Ascending aorta (tissue), 2 donors: ENCODE results near the gene SP6. TPM values are rescaled to one million over a fixed set of nuclear protein-coding genes. Genes with fewer than 3 reads are reported as not detected.

Experiments used
- DNase-seq, 2 donors: peaks; one replicate each; pipeline ENCODE4 v3.0.0-alpha.2; 2019; ENCODE audit warnings: low spot score in 2 of 2
- H3K27ac ChIP-seq, 2 donors: fragments of 200-600 bp; sonication (generic); one replicate each; pipeline ENCODE4 v1.5.1; 2016 to 2017; ENCODE audit warnings: mild to moderate bottlenecking in 1 of 2
- H3K27me3 ChIP-seq: fragments of 200-600 bp; sonication (generic); one replicate; pipeline ENCODE4 v1.5.1; 2017
- H3K36me3 ChIP-seq, 2 donors: fragments of 200-600 bp; sonication (generic); one replicate each; pipeline ENCODE4 v1.5.1; 2016
- H3K4me1 ChIP-seq, 2 donors: fragments of 200-600 bp; sonication (generic); one replicate each; pipeline ENCODE4 v1.5.1; 2016 to 2017; ENCODE audit warnings: mild to moderate bottlenecking in 1 of 2
- H3K4me3 ChIP-seq, 2 donors: fragments of 200-600 bp; sonication (generic); one replicate each; pipeline ENCODE4 v1.5.1; 2016 to 2017; ENCODE audit warnings: mild to moderate bottlenecking in 1 of 2
- H3K9me3 ChIP-seq, 2 donors: fragments of 200-600 bp; sonication (generic); one replicate each; pipeline ENCODE4 v1.5.1; 2016
- intact Hi-C: fragments of 100-400 bp; cut with DNase I; formaldehyde crosslinking; loops from one replicate; pipeline ENCODE4 v1.15.1; 2023
- total RNA-seq: library from RNA; depleted of rRNA; stranded (reverse); fragments of >200 nt; gene quantifications from one replicate; pipeline ENCODE4 v1.1.0, GENCODE V29; 2016
- TF ChIP-seq, protein P1 (sequence below), 3 experiments: fragments of 200-600 bp in 2 of 3; fragments of 450-650 bp in 1 of 3; sonication (generic) in 2 of 3; IDR thresholded peaks; one replicate each; pipeline ENCODE4 v1.5.1; 2016 to 2019; ENCODE audit warnings: antibody characterized with exemption in 3 of 3, mild to moderate bottlenecking in 1 of 3, moderate library complexity in 1 of 3

The SP6 gene
- total RNA-seq, 1 donor from 2014 or later = 0.11 TPM

GRCh38 chr17:47813512-47814031 lies 37.4 kb downstream of the SP6 start:
- TF ChIP-seq, protein P1, sequence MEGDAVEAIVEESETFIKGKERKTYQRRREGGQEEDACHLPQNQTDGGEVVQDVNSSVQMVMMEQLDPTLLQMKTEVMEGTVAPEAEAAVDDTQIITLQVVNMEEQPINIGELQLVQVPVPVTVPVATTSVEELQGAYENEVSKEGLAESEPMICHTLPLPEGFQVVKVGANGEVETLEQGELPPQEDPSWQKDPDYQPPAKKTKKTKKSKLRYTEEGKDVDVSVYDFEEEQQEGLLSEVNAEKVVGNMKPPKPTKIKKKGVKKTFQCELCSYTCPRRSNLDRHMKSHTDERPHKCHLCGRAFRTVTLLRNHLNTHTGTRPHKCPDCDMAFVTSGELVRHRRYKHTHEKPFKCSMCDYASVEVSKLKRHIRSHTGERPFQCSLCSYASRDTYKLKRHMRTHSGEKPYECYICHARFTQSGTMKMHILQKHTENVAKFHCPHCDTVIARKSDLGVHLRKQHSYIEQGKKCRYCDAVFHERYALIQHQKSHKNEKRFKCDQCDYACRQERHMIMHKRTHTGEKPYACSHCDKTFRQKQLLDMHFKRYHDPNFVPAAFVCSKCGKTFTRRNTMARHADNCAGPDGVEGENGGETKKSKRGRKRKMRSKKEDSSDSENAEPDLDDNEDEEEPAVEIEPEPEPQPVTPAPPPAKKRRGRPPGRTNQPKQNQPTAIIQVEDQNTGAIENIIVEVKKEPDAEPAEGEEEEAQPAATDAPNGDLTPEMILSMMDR (IDR thresholded peaks at IDR 0.05) = no peak
- Histone ChIP-seq H3K4me3 (no peak overlapping the region), H3K36me3 (peaks cover 43 to 72% of the 10 kb centered on the region in 2 donors), H3K4me1 (peaks cover 0 to 3% of the 10 kb centered on the region in 2 donors), H3K27me3 (no peaks in the 10 kb centered on the region), H3K9me3 (no peaks in the 10 kb centered on the region), H3K27ac (no peak overlapping the region)
- intact Hi-C loops = no loop called here
- peak in 1 of 2 donors; percentile 56 for DNase-seq

- H3K36me3 ChIP-seq = peaks cover 44 to 72% of the 10 kb centered on the region in 2 donors
Measured at GRCh38 chr17:47813077-47813476, 37.9 kb downstream of the SP6 start.

GRCh38 chr17:47812146-47812920 lies 38.6 kb downstream of the SP6 start:
- H3K9me3 ChIP-seq = no peaks in the 10 kb centered on the region
- H3K27ac ChIP-seq = no peak overlapping the region
- peaks cover 0 to 3% of the 10 kb centered on the region in 2 donors for H3K4me1 ChIP-seq
- intact Hi-C loops = no loop called here
- peak in 1 of 2 donors; percentile 41 for DNase-seq
- TF ChIP-seq, protein P1 (IDR thresholded peaks at IDR 0.05) = no peak
- no peak overlapping the region for H3K4me3 ChIP-seq
- H3K36me3 ChIP-seq = peaks cover 42 to 72% of the 10 kb centered on the region in 2 donors
- no peaks in the 10 kb centered on the region for H3K27me3 ChIP-seq

More at GRCh38 chr17:47813077-47813476, 37.9 kb downstream of the SP6 start:
- peaks cover 0 to 3% of the 10 kb centered on the region in 2 donors for H3K4me1 ChIP-seq
- intact Hi-C loops = no loop called here
- no peak overlapping the region for H3K27ac ChIP-seq
- H3K9me3 ChIP-seq = no peaks in the 10 kb centered on the region
- H3K27me3 ChIP-seq = no peaks in the 10 kb centered on the region
- peak in 1 of 2 donors; percentile 54 for DNase-seq
- TF ChIP-seq, protein P1 (IDR thresholded peaks at IDR 0.05) = no peak
- no peak overlapping the region for H3K4me3 ChIP-seq

- Histone ChIP-seq H3K9me3 (no peaks in the 10 kb centered on the region), H3K4me3 (no peak overlapping the region), H3K36me3 (peaks cover 38 to 73% of the 10 kb centered on the region in 2 donors), H3K27ac (peak overlapping the region in 1 of 2 donors; percentile 68), H3K27me3 (no peaks in the 10 kb centered on the region), H3K4me1 (peaks cover 0 to 3% of the 10 kb centered on the region in 2 donors)
- intact Hi-C loops = no loop called here
- DNase-seq = peak in 1 of 2 donors; percentile 5
- TF ChIP-seq, protein P1 (IDR thresholded peaks at IDR 0.05) = no peak
Measured at GRCh38 chr17:47811709-47812108, 39.3 kb downstream of the SP6 start.

DNA sequence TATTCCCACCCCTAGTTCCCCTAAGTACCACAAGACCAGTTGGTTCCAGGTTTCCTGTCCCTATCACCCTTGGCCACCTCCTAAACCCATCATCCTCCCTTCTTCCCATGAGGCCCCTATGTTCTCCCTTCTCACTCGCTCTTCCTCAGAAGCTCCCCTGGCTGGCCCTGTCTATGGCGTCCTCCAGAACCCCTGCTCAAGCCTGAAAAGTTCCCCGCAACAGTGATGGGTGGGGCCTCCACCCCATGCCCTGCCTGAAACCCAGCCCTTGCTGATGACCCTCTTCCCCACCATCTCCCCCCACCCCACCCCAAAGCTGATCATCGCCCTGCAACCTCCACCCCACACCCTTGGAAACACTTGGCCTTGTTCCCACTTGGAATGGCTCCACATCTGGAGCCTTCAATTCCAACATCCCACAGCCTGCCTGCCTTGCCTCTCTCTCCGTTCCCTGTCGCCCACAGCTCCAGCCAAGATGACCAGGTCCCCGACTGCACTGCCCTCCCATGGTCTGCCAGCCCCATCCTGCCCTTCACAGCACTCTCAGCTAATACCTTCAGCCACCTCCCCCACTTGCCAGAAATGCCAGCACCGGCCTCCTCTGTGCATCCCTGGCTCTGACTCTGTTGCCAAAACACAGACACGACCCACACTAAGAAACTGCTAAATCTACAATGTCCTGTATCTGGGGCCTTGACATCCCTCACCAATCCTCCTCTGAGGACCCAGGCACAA lies 39.9 kb downstream of the SP6 start:
- H3K27ac ChIP-seq = peak overlapping the region; percentile 27 to 68
- no peaks in the 10 kb centered on the region for H3K9me3 ChIP-seq
- no peaks in the 10 kb centered on the region for H3K27me3 ChIP-seq
- DNase-seq = peak in 1 of 2 donors; percentile 42
- peaks cover 32 to 69% of the 10 kb centered on the region in 2 donors for H3K36me3 ChIP-seq
- intact Hi-C loops = no loop called here
- H3K4me3 ChIP-seq = no peak overlapping the region
- H3K4me1 ChIP-seq = peaks cover 0 to 3% of the 10 kb centered on the region in 2 donors
- TF ChIP-seq, protein P1 (IDR thresholded peaks at IDR 0.05) = no peak
